Measurements from ENCODE around the gene CGB3.

Gene CGB3

GRCh38 chr19:49016067-49016839 lies 7.9 kb downstream of the CGB3 start:
- TF ChIP-seq POLR2AphosphoS5 (IDR thresholded peaks at IDR 0.05; ENCODE audit: low read depth, low read length) = no peak
- no peak for TF ChIP-seq TAF1 (IDR thresholded peaks at IDR 0.05; ENCODE audit: borderline replicate concordance, low read depth, low read length)
- no peak for TF ChIP-seq POLR2A (IDR thresholded peaks at IDR 0.05; ENCODE audit: low read depth, low read length)
- no peak for FAIRE-seq
- DNase-seq (ENCODE audit: insufficient read length) = no peak

- DNase-seq (ENCODE audit: insufficient read length) (no peak), FAIRE-seq (no peak)
- TF ChIP-seq POLR2A (IDR thresholded peaks at IDR 0.05; ENCODE audit: low read depth, low read length) (no peak), TAF1 (IDR thresholded peaks at IDR 0.05; ENCODE audit: borderline replicate concordance, low read depth, low read length) (no peak), POLR2AphosphoS5 (IDR thresholded peaks at IDR 0.05; ENCODE audit: low read depth, low read length) (no peak)
Observed at GRCh38 chr19:49014870-49015255, 9.3 kb downstream of the CGB3 start.

DNA sequence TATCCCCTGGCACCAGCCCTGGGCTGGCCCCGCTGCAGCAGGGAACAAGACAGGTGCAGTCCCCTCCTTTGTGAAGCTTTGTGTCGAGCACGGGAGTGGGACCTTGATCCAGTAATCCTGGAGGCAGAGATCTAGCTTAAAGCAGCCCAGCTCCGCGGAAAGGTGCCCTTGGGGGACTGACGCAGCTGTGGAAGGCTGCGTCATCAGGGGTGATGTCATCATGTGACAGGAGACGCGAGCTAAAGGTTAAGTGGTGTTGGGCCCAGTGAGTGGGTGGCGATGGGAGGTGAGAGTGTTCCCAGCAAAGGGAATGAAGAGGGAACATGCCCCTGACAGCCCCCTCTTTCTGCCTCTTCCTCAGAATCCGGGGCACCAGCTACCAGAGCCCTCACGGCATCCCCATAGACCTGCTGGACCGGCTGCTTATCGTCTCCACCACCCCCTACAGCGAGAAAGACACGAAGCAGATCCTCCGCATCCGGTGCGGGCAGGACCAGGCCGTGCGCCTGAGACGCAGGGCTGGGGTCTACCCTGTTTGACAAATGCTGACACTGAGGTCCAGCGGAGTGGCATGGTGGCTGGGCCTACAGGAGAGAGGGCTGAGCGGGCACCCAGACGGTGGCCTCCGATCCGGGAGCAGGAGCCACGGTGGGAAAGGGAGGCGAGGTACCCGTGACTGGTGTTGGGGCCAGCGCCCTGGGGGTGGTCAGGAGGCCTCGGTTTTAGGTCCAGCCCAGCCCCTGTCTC lies 9.8 kb downstream of the CGB3 start:
- DNase-seq (ENCODE audit: insufficient read length) (no peak), FAIRE-seq (no peak)
- TF ChIP-seq TAF1 (IDR thresholded peaks at IDR 0.05; ENCODE audit: borderline replicate concordance, low read depth, low read length) (no peak), POLR2AphosphoS5 (IDR thresholded peaks at IDR 0.05; ENCODE audit: low read depth, low read length) (no peak), POLR2A (IDR thresholded peaks at IDR 0.05; ENCODE audit: low read depth, low read length) (no peak)

- no peak for DNase-seq (ENCODE audit: insufficient read length)
- FAIRE-seq = no peak
- TF ChIP-seq TAF1 (IDR thresholded peaks at IDR 0.05; ENCODE audit: borderline replicate concordance, low read depth, low read length) = no peak
- no peak for TF ChIP-seq POLR2AphosphoS5 (IDR thresholded peaks at IDR 0.05; ENCODE audit: low read depth, low read length)
- no peak for TF ChIP-seq POLR2A (IDR thresholded peaks at IDR 0.05; ENCODE audit: low read depth, low read length)
Observed at GRCh38 chr19:49011194-49011593, 12.9 kb downstream of the CGB3 start.

DNA sequence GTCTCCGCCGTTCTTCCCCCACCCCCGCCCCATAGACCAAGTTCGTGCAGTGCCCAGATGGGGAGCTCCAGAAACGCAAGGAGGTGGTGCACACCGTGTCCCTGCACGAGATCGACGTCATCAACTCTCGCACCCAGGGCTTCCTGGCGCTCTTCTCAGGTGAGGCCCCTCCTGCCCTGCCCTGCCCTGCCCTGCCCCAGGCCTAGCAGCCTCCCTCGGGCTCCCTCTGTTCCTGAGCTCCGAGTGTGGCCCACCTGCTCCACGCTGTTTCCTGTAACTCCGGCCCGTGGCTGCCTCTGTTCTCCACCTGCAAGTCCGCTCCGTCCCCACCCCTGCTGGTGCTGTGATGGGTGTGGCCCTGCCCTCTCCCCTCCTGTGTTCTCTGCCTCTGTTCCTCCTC lies 13.7 kb downstream of the CGB3 start:
- TF ChIP-seq POLR2A (IDR thresholded peaks at IDR 0.05; ENCODE audit: low read depth, low read length) (no peak), TAF1 (IDR thresholded peaks at IDR 0.05; ENCODE audit: borderline replicate concordance, low read depth, low read length) (no peak), POLR2AphosphoS5 (IDR thresholded peaks at IDR 0.05; ENCODE audit: low read depth, low read length) (no peak)
- DNase-seq (ENCODE audit: insufficient read length) = no peak
- FAIRE-seq = no peak

GRCh38 chr19:49009828-49010227 lies 14.3 kb downstream of the CGB3 start:
- TF ChIP-seq TAF1 (IDR thresholded peaks at IDR 0.05; ENCODE audit: borderline replicate concordance, low read depth, low read length) (no peak), POLR2AphosphoS5 (IDR thresholded peaks at IDR 0.05; ENCODE audit: low read depth, low read length) (no peak), POLR2A (IDR thresholded peaks at IDR 0.05; ENCODE audit: low read depth, low read length) (no peak)
- no peak for DNase-seq (ENCODE audit: insufficient read length)
- no peak for FAIRE-seq

DNA sequence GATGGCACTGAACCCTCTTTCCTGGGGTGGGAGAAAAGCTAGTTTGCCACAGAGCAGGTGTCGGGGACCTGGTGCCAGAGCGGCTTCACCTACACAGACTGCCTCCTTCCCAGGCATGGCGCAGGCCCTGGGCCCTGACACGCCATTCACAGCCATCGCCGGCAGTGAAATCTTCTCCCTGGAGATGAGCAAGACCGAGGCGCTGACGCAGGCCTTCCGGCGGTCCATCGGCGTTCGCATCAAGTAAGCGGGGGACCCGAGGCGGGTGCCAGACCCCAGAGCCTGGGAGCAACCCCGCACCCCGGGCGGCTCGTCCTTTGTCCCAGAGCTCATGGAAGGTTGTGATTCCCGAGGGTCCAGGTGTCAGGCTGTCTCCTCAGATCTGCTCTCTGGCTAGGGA lies 17.2 kb downstream of the CGB3 start:
- FAIRE-seq = no peak
- no peak for TF ChIP-seq TAF1 (IDR thresholded peaks at IDR 0.05; ENCODE audit: borderline replicate concordance, low read depth, low read length)
- no peak for TF ChIP-seq POLR2A (IDR thresholded peaks at IDR 0.05; ENCODE audit: low read depth, low read length)
- TF ChIP-seq POLR2AphosphoS5 (IDR thresholded peaks at IDR 0.05; ENCODE audit: low read depth, low read length) = no peak

GRCh38 chr19:49004964-49005614 lies 19.0 kb downstream of the CGB3 start:
- no peak for DNase-seq (ENCODE audit: insufficient read length)
- FAIRE-seq = no peak
- TF ChIP-seq POLR2A (IDR thresholded peaks at IDR 0.05; ENCODE audit: low read depth, low read length) = no peak
- TF ChIP-seq POLR2AphosphoS5 (IDR thresholded peaks at IDR 0.05; ENCODE audit: low read depth, low read length) = no peak
- TF ChIP-seq TAF1 (IDR thresholded peaks at IDR 0.05; ENCODE audit: borderline replicate concordance, low read depth, low read length) = no peak

More for the DNA sequence above, 17.2 kb downstream of the CGB3 start:
- DNase-seq (ENCODE audit: insufficient read length) = no peak

DNA sequence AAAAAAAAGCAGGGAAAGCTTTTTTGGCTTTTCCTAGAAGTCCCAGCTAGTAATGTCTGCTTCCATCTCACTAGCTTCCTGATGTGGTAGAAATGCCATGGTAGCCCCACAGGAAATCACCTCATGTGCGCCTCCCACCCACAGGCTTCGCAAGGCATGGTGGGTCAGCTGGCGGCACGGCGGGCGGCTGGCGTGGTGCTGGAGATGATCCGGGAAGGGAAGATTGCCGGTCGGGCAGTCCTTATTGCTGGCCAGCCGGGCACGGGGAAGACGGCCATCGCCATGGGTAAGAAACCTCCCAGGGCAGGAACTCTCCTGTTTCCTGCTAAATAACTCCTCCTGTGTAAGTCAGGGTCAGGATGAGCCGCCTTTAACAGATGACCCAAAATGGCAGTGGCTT lies 20.0 kb downstream of the CGB3 start:
- FAIRE-seq (no peak), DNase-seq (ENCODE audit: insufficient read length) (no peak)
- no peak for TF ChIP-seq POLR2A (IDR thresholded peaks at IDR 0.05; ENCODE audit: low read depth, low read length)
- TF ChIP-seq POLR2AphosphoS5 (IDR thresholded peaks at IDR 0.05; ENCODE audit: low read depth, low read length) = no peak
- no peak for TF ChIP-seq TAF1 (IDR thresholded peaks at IDR 0.05; ENCODE audit: borderline replicate concordance, low read depth, low read length)

DNA sequence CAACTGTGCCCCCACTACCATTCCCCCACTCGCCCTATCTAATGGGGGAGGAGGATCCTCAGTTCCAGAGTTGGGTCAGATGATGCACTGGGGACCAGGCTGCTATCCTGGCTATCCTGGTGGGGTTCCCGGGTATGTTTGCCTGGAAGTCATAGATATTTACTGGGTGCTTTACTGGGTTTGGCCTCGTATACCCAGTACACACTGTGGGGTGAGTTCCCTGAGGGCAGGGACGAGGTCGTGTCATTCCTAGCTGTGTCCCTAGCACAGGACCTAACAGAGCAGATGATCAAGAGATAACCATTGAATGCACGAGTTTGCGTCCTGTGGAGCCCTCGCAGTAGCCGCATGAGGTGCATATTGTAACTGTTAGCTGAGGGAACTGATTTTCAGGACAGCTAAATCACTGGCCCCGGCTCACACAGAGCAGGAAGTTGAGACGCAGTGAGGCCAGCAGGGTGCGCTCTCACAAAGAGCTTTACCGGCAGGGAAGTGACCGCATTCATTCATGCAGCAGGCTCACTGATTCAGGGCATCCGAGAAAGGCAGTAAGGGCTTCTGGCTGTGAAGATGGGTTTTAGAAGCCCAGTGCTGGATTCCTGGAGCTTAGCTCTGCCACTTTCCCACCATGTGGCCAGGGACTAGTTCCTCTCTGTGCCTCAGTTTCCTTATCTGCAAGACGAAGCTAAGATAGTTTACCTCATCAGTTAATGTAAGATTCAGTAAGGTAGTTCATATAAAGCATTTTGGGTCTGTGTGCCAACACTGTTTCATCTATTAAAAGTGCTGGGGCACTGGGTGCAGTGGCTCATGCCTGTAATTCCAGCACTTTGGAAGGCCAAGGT lies 24.4 kb downstream of the CGB3 start:
- FAIRE-seq (peak; percentile 79), DNase-seq (ENCODE audit: insufficient read length) (no peak)
- TF ChIP-seq POLR2A (IDR thresholded peaks at IDR 0.05; ENCODE audit: low read depth, low read length) (no peak), POLR2AphosphoS5 (IDR thresholded peaks at IDR 0.05; ENCODE audit: low read depth, low read length) (no peak), TAF1 (IDR thresholded peaks at IDR 0.05; ENCODE audit: borderline replicate concordance, low read depth, low read length) (no peak)

- TF ChIP-seq TAF1 (IDR thresholded peaks at IDR 0.05; ENCODE audit: borderline replicate concordance, low read depth, low read length) = no peak
- DNase-seq (ENCODE audit: insufficient read length) (no peak), FAIRE-seq (no peak)
Observed at GRCh38 chr19:48997972-48998371, 26.2 kb downstream of the CGB3 start.

Data from GM12892 (cell line).